GM19240 (cell line): ENCODE results near the gene PPM1J.

Source experiments
- DNase-seq: peaks from one replicate; pipeline ENCODE4 v3.0.0; 2011; ENCODE audit warnings: low spot score; ENCODE audit not compliant: insufficient read length

The PPM1J gene

DNA sequence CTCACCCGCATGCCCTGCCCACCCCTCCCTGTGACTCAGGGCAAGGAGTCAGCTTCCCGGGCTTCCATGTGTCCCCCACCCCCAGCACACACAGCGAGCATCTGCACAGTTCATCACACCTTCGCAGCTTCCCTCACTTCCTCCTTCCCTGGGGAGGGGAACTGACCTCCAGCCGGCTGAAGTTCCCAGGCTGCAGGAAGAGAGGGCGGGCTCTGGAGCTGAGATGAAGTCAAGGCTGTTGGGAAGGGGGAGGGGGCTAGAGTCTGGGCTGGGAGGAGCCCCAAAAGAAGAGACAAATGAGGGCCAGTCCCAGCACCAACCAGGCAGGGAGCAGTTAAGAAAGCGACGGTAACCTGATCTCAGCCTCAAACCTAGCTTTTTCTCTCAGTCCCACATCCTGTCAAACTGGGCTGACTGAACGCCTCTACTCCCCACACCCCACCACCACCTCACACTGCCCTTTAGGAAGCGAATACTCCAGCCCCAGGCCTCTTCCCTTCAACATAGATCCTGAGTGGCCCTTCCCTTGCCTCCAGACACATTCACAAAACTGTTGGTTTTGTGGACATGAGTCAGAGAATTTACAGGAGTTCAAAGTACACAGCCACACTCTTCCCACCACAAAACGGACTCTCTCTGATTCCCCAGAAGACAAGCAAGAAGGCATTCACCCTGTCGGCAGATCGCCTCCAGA is 10.1 kb downstream of the PPM1J start:
- peak; percentile 96 for DNase-seq

DNA sequence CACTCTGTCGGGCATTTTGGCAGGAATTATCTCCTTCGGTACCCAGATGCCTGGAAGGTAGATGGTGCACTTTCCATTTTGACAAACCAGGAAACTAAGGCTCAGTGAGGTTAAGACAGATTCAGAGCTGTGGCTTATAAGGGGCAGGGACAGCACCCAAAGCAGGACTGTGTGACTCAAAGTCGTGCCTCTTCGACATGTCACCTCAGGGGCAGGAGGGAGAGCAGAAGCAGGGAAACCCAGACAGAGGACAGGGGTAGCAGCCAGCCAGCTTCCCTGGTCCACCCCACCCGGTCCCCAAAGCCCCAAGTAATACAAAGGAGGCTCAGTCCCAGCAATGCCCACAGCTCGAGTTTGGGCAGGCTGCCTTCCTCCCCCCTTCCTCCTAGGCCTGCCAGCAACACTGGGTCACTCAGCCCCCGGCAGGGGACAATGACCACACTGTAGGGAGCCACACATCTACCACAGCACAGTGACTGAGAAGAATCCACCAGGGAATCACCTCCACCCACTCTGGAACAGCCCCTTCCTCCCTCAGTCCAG is 10.7 kb downstream of the PPM1J start:
- DNase-seq, result no peak

DNA sequence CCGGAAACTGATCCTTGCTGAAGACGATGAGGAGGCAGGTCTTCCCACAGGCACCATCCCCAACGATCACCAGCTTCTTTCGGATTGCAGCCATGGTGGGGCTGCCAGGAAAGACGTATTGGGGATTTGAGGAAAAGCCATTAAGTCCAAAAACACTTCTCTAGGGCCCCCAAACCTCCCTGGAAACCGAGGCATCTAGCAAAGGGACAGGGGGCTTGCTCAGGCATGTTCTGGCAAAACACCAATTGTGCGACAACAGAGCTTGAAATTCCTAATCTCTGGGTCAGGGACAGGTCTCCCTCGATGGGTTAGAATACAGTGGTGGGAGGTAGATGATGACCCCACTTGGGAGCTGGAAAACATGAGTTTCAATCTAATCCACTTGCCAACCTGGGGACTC is 11.4 kb downstream of the PPM1J start:
- no peak for DNase-seq

DNA sequence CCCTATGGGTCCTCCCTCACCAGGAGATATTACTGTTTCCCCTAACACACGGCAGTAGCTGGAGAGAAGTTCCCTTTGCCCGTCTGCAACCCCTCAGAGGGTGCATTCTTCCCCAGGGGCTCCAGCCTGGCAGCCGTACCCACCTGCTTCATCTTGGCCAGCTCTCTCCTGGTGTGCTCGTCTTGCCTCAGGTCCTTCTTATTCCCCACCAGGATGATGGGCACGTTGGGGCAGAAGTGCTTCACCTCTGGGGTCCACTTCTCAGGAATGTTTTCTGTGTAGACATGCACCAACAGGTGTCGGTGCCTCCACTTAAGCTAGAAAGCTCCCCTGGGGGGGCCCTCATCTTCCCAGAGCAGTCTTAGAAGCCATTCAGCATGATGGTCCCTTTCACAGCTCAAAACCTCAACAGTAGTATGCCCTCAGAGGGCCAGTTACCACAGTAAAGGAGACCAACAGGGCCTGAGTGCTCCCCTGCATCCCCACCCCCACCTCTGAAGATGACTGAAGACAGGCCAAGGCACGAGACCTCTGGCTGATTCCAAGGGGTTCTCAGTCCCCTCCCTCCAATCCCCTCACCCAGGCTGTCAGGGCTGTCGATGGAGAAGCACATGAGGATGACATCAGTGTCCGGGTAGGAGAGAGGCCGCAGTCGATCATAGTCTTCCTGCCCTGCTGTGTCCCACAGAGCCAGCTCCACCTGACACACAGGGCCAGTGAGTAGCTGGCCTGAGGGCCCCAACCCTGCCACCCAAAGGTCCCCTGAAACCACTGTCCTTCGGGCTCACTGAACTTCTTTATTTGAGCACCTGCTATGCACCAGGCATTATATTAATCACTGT is 12.5 kb downstream of the PPM1J start:
- DNase-seq, result no peak

DNA sequence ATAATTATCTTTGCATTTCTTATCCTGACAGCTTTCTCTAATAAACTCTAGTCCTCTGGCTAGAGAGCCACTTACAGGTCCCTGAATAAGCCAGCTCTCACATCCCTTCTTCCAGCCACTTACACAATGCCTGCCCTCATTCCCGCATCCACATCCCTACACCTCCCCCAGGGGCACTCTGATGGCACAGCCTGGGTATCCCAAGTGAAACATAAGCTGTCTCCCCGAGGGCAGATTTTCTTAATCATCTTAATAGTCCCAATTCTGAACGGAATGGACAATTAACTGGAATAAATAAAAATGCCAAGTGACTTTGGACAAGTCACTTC is 13.1 kb downstream of the PPM1J start:
- no peak for DNase-seq

DNA sequence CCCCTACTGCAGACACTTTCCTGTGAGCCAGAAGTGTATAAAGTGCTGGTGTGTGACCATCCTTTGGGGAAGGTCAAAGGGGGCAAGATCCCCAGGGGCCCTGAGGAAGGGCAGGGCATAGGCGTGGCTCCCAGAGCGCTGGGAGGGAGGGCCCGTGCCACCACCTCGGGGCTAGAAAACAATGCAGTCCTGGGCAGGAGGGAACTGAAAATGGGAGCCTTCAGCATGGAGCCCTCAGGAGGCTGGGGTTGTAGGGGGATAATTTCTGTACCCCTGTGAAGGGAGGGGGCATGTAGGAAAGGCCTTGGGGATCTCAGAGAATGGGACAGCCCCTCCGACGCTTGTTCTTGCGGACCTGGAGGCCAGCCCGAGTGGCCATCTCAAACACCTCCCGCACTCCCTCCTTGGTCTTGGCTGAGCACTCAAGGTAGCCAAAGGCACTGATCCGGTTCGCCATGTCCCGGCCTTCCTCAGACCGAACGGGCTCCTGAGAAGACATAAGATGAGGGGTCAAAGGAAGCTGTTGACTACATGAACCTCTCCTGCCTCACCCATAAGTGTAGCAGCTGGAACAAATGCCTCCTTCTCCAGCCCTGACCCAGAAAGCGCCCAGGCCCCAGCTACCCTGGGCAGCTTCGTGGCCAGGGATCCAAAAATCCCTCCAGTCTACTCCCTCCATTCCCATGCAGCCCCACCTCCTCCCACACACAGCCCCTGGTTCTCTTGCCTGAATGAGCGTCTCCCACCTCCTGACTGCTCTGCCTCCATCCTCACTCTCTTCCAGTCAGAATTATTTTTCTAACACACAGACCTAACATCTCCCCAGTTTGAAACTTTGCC is 13.7 kb downstream of the PPM1J start:
- DNase-seq, result no peak

DNA sequence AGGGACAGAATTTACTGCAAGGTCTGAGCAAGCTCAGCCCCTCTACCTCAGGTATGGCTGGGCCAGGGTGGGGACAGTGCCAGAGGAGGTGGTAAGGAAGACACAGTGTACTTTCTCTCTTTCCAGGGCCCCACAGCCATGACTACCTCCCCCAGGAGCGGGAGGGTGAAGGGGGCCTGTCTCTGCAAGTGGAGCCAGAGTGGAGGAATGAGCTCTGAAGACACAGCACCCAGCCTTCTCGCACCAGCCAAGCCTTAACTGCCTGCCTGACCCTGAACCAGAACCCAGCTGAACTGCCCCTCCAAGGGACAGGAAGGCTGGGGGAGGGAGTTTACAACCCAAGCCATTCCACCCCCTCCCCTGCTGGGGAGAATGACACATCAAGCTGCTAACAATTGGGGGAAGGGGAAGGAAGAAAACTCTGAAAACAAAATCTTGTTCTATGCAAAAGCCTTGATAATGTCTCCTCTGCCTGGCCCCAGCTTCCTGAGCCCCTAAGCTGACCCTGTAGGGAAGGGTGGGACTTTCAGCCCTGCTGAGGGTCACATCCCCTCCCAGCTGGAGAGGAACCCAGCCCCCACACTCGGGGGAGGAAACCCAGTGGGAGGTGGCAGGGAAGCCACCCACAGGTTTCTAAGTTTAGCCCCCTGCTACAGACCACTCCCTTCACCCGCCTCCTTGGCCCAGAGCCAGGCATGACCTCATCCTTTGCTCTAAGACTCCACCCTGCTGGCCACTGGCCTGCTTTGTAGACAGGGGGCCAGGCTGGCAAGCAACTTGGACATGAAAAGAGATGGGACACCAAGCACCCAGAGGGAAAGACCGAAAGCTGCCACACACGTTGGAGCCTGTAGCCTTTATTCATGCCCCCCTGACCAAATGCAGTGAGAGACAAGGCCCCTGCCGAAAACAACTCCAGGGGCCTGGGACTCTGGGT is 14.6 kb downstream of the PPM1J start:
- DNase-seq, result peak; percentile 51

DNA sequence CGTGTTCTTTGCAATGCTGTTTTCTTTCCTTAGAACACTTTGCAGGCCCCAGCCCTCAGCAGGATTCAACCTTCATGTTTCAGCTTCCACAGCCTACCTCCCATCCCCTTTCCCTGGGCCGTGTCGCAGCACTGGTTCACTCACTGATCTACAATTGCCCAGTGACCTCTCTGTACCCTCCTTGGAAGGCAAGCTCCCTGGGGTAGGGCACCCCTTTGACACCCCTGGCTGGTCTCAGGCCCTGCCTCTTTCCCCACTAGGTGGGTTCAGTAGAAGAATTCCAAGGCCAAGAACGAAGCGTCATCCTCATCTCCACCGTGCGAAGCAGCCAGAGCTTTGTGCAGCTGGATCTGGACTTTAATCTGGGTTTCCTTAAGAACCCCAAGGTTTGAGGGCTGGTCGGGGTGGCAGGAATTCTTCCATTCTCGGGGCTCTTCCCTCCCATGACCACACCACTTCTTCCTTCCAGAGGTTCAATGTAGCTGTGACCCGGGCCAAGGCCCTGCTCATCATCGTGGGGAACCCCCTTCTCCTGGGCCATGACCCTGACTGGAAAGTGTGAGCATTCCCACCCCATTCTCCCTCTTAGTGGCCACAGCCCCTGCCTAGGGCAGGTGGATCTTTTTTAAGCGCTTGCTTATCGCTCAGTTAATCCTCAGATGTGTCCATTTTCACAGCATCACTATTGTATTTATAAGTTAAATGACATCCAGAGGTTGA is 15.5 kb downstream of the PPM1J start:
- no peak for DNase-seq

DNA sequence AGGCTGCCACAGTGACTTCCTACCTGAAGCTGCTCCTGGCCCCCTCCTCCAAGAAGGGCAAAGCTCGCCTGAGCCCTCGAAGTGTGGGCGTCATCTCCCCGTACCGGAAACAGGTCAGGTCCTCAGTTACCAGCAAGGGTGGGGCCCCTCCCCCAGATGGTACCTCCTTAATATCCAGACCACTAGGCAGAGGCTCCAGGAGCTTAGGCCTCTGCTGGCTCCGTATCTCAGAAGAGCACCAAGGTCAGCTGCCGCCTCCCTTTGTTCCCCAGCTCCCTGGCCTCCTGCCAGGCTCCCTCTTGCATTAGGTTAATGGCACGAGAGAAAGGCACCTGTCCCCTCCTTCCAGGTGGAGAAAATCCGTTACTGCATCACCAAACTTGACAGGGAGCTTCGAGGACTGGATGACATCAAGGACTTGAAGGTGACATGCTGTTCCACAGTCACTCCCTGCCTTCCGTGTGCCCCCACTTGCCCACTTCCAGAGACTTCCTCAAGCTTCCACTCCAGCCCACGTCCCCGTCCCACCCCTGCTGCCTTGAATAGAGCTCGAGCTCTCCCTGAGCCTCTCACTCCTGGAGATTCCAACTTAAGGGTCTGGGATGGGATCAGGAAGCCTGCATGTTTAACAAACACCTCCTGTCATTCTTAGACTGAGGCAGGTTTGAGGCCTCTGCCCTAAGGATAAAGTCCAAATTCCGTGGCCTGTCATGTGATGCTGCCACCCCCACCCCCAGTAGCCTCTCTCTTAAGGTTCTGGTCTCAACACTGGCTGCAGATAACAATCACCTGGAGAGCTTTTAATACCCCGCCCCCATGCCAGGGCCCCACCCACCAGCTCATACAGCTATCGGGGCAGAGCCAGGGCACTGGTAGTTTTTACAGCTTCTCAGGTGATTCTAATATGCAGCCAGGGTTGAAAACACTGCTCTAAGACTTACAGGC is 16.5 kb downstream of the PPM1J start:
- DNase-seq, result no peak

DNA sequence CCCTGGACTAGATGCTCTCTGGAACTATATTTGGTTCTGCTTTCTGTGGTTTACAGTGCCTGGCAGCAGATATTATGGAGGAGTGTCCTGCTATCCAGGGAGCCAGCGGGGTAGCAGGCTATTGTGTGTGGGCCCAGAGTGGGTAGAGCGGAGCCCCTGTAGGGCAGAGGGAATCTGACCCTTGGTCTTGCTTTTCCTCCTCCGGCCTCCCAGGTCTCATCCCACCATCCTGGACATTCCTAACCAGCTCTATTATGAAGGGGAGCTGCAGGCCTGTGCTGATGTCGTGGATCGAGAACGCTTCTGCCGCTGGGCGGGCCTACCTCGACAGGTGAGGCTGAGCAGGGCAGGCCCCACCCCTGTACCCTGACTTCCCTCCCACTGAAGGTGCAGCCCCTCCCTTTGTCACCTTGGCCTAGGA is 17.3 kb downstream of the PPM1J start:
- no peak for DNase-seq

DNA sequence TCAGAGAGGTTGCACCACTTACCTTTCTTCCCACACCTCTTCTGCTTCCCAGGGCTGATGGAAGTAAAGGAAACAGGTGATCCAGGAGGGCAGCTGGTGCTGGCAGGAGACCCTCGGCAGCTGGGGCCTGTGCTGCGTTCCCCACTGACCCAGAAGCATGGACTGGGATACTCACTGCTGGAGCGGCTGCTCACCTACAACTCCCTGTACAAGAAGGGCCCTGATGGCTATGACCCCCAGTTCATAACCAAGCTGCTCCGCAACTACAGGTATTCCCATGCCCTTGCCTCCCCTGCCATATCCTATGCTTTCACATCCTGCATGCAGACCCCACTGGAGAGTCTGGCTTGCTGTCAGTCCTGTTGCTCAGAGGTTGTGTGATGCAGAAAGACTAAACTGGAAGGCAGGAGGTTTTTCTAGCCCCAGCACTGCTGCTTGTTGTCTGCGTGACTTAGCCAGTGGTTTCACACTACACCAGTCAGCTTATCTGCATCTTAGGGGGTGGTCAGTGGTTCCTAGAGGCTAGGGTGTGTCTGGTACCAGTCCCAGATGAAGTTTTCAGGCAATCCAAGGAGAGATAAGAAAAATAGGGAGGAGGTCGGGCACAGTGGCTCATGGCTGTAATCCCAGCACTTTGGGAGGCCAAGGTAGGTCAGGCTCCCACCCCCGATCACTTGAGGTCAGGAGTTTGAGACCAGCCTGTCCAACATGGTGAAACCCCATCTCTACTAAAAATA is 18.4 kb downstream of the PPM1J start:
- no peak for DNase-seq

DNA sequence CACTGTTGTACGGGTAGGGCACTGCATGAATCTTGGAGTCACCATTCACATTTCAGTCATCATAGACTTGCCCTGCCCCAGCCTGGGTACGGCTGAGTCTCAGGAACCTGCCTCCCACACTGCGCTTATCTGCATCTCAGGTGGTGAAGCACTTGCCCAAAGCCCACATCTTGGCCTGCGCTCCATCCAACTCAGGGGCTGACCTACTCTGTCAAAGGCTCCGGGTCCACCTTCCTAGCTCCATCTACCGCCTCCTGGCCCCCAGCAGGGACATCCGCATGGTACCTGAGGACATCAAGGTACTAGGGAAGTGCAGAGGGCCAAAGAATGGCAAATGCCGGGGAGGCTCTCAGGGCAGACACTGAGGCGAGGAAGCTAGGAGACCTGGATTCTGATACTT is 19.9 kb downstream of the PPM1J start:
- no peak for DNase-seq

DNA sequence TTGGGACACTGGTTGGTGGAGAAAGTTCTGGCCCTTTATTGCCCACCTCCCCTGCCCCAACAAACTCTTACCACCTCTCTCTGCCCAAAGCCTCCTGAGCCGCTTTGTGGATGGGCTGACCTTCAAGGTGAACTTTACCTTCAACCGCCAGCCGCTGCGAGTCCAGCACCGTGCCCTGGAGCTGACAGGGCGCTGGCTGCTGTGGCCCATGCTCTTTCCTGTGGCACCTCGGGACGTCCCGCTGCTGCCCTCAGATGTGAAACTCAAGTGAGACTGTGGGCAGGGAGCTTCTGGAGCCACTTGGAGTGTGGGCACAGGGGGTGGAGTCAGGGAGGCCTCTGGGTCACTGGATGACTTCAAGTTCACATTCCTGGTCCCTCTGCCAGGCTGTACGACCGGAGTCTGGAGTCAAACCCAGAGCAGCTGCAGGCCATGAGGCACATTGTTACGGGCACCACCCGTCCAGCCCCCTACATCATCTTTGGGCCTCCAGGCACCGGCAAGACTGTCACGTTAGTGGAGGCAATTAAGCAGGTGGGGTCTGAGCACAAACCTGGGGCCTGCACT is 20.7 kb downstream of the PPM1J start:
- no peak for DNase-seq

DNA sequence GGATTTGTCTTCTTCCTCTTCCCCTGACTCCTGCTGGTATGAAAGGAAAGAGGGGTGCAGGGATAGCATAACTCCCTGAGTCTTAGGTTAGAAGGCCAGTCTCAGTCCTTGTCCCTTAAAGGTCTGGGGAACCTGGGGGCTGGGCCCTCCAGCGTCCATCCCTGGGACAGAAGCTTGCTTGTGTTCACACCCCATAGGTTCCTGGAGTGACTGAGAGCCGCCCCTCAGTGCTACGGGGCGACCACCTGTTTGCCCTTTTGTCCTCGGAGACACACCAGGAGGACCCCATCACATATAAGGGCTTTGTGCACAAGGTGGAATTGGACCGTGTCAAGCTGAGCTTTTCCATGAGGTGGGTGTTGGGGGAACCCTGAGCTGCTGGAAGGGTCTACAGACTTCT is 21.3 kb downstream of the PPM1J start:
- DNase-seq, result no peak

DNA sequence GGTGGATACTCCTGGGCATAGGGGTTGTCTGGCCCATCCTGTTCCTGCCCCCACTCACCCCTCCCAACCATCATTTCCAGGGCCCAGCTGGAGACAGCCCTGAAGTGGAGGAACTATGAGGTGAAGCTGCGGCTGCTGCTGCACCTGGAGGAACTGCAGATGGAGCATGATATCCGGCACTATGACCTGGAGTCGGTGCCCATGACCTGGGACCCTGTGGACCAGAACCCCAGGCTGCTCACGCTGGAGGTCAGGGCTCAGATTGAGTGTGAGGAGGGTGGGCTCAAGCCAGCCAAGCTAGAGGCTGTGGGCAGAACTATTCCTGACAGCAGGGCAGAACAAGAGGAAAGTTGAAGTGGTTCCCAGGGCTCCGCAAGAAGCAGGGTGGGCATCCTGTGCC is 22.5 kb downstream of the PPM1J start:
- no peak for DNase-seq

DNA sequence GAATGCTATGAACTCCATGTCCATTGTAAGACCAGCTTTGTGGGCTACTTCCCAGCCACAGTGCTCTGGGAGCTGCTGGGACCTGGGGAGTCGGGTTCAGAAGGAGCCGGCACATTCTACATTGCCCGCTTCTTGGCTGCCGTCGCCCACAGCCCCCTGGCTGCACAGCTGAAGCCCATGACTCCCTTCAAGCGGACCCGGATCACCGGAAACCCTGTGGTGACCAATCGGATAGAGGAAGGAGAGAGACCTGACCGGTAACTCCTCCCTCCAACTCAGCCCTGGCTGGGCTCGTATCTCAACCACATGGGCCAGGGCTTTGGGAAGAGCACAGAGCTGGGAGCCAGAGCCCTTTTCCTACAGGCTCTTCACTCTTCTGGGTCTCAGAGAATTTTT is 25.3 kb downstream of the PPM1J start:
- no peak for DNase-seq

DNA sequence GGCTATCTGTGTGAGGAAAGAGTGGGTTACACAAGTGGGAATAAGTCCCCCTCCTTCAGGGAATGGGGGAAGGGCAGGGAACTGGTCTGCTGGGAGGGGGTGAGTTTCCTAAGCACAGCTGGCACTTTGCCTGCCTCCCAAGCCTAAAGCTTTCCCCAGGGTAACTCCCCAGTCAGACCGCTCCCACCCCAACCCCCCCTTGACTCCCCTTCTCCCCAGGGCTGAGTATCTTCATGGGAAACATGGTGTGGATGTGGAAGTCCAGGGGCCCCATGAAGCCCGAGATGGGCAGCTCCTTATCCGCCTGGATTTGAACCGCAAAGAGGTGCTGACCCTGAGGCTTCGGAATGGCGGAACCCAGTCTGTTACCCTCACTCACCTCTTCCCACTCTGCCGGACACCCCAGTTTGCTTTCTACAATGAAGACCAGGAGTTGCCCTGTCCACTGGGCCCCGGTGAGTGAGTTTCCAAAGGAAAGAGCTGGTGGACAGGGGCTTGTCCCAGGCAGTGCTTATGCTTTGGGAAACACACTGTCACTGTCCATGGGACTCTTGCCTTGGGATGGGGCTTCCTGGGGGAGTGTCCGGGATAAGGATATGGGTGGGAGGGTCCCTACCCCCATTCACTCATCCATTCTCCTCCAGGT is 25.8 kb downstream of the PPM1J start:
- DNase-seq, result no peak
